Superior temporal gyrus (tissue), 1 donor: ENCODE results near the gene ARHGAP12.
"Not testable (repeated sequence)": the region's sequence is repeated elsewhere in the genome, so short reads cannot be mapped to it uniquely, and the experiment has no call there.

Experiments
- DNase-seq: peaks from one replicate; pipeline ENCODE4 v3.0.0-alpha.2; 2016; ENCODE audit errors: extremely low spot score

ARHGAP12 gene

GRCh38 chr10:31924833-31925232 lies 3.8 kb downstream of the ARHGAP12 start:
- DNase-seq = no peak

- no peak for DNase-seq
Measured at GRCh38 chr10:31923389-31923788, 5.2 kb downstream of the ARHGAP12 start.

GRCh38 chr10:31921031-31921430 lies 7.6 kb downstream of the ARHGAP12 start:
- no peak for DNase-seq

GRCh38 chr10:31920538-31920937 lies 8.1 kb downstream of the ARHGAP12 start:
- DNase-seq = no peak

- DNase-seq = no peak
Measured at GRCh38 chr10:31918671-31919409, 9.8 kb downstream of the ARHGAP12 start.

- DNase-seq = no peak
Measured at GRCh38 chr10:31914370-31914769, 14.3 kb downstream of the ARHGAP12 start.

- no peak for DNase-seq
Measured at GRCh38 chr10:31912898-31913850, 15.5 kb downstream of the ARHGAP12 start.

- no peak for DNase-seq
Measured at GRCh38 chr10:31912289-31912688, 16.3 kb downstream of the ARHGAP12 start.

GRCh38 chr10:31910016-31910415 lies 18.6 kb downstream of the ARHGAP12 start:
- DNase-seq = no peak

- DNase-seq = no peak
Measured at GRCh38 chr10:31908157-31908556, 20.5 kb downstream of the ARHGAP12 start.

- no peak for DNase-seq
Measured at GRCh38 chr10:31906039-31906438, 22.6 kb downstream of the ARHGAP12 start.

- DNase-seq = no peak
Measured at GRCh38 chr10:31905586-31905985, 23.0 kb downstream of the ARHGAP12 start.

- no peak for DNase-seq
Measured at GRCh38 chr10:31902625-31903024, 26.0 kb downstream of the ARHGAP12 start.

- DNase-seq = no peak
Measured at GRCh38 chr10:31897506-31897905, 31.1 kb downstream of the ARHGAP12 start.

GRCh38 chr10:31896968-31897384 lies 31.7 kb downstream of the ARHGAP12 start:
- DNase-seq = no peak

- DNase-seq = not testable (repeated sequence)
Measured at GRCh38 chr10:31895722-31896121, 32.9 kb downstream of the ARHGAP12 start.

GRCh38 chr10:31888442-31888841 lies 40.2 kb downstream of the ARHGAP12 start:
- no peak for DNase-seq

- no peak for DNase-seq
Measured at GRCh38 chr10:31887850-31888249, 40.8 kb downstream of the ARHGAP12 start.

GRCh38 chr10:31886885-31887284 lies 41.7 kb downstream of the ARHGAP12 start:
- DNase-seq = no peak

- DNase-seq = no peak
Measured at GRCh38 chr10:31885971-31886370, 42.7 kb downstream of the ARHGAP12 start.

GRCh38 chr10:31884386-31884785 lies 44.2 kb downstream of the ARHGAP12 start:
- no peak for DNase-seq

- no peak for DNase-seq
Measured at GRCh38 chr10:31883397-31883796, 45.2 kb downstream of the ARHGAP12 start.

- no peak for DNase-seq
Measured at GRCh38 chr10:31878486-31878885, 50.1 kb downstream of the ARHGAP12 start.
